ENCODE results near the gene ITPK1. TPM values are rescaled to one million over a fixed set of nuclear protein-coding genes. Genes with fewer than 3 reads are reported as not detected.

ITPK1 gene
- total and polyA plus RNA-seq, 10 of the 15 experiments (the other 5 are each of a cell fraction or from before 2014, with no cell fraction given), result 1.3 to 73.2 (median 27.0) TPM

DNA sequence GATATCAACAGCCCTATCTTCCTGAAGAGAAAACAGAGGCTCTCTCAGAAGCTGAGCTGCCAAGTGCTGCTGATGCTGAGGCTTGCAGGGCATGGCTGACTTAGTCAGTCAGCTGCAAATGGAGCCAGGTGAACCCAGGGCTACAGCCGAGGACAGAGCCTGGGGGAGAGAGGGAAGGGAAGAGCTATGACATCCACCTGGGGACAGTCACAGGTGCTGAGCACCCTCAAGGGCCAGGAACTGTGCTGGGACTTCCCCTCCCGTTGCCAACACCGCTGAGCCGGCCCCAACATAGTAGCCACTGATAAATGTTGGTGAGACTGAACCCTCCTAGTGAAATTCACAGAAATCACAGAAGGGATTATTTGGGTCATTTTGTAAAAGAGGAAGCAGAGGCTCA, 199.5 kb downstream of the ITPK1 start:
- no peak overlapping the region for H3K4me2 ChIP-seq (ENCODE audit: control insufficient read depth, insufficient read depth)
- in situ Hi-C loops (cut with MboI) (no loop called here), intact Hi-C loops (cut with micrococcal nuclease; ENCODE audit: unreplicated experiment) (no loop called here)
- no peaks in the 10 kb centered on the region for H3K79me2 ChIP-seq (ENCODE audit: control insufficient read depth, insufficient read depth, low read length)
- 28% methylated on average over 4 of the region's 4 CpGs for WGBS (ENCODE audit: insufficient coverage, insufficient replicate concordance, low lambda C conversion rate, missing lambda C conversion rate)
- ATAC-seq, result no peak
- H3K9me3 ChIP-seq (replicated peaks; ENCODE audit: control insufficient read depth, insufficient read depth, low read length), result no peaks in the 10 kb centered on the region; the same call in 2 of the 3 replicates
- no peaks in the 10 kb centered on the region for H4K20me1 ChIP-seq (ENCODE audit: control insufficient read depth, insufficient read depth)
- FAIRE-seq, result no peak
- POLR2A ChIA-PET, result interaction anchor here (0.6 kb wide), 1 partner anchor 173 kb away, joined by 3 read pairs; no protein-coding TSS in a partner anchor
- no peak overlapping the region for H3K9ac ChIP-seq (ENCODE audit: control insufficient read depth, insufficient read depth, low read length)
- BruUV-seq (replicated peaks), result no TSS peak
- no peaks in the 10 kb centered on the region for H3K36me3 ChIP-seq (ENCODE audit: control insufficient read depth in 2 of 2, insufficient read depth in 2 of 2, low read length in 1 of 2)
- CTCF ChIA-PET, result no interaction called here
- H3K27me3 ChIP-seq (replicated peaks in 1 of 2; ENCODE audit: control insufficient read depth in 2 of 2, insufficient read depth in 2 of 2, low read length in 1 of 2), result no peaks in the 10 kb centered on the region
- H3K4me3 ChIP-seq, result no peak overlapping the region
- SMC1A ChIA-PET (ENCODE audit: uncharacterized antibody, unreplicated experiment), result no interaction called here
- RAD21 ChIA-PET (ENCODE audit: unreplicated experiment), result no interaction called here
- TF ChIP-seq ASH2L (IDR thresholded peaks at IDR 0.05; ENCODE audit: borderline replicate concordance, low read depth), result no peak
- TF ChIP-seq, protein P1, sequence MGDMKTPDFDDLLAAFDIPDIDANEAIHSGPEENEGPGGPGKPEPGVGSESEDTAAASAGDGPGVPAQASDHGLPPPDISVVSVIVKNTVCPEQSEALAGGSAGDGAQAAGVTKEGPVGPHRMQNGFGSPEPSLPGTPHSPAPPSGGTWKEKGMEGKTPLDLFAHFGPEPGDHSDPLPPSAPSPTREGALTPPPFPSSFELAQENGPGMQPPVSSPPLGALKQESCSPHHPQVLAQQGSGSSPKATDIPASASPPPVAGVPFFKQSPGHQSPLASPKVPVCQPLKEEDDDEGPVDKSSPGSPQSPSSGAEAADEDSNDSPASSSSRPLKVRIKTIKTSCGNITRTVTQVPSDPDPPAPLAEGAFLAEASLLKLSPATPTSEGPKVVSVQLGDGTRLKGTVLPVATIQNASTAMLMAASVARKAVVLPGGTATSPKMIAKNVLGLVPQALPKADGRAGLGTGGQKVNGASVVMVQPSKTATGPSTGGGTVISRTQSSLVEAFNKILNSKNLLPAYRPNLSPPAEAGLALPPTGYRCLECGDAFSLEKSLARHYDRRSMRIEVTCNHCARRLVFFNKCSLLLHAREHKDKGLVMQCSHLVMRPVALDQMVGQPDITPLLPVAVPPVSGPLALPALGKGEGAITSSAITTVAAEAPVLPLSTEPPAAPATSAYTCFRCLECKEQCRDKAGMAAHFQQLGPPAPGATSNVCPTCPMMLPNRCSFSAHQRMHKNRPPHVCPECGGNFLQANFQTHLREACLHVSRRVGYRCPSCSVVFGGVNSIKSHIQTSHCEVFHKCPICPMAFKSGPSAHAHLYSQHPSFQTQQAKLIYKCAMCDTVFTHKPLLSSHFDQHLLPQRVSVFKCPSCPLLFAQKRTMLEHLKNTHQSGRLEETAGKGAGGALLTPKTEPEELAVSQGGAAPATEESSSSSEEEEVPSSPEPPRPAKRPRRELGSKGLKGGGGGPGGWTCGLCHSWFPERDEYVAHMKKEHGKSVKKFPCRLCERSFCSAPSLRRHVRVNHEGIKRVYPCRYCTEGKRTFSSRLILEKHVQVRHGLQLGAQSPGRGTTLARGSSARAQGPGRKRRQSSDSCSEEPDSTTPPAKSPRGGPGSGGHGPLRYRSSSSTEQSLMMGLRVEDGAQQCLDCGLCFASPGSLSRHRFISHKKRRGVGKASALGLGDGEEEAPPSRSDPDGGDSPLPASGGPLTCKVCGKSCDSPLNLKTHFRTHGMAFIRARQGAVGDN (IDR thresholded peaks at IDR 0.05), result no peak
- no peak for TF ChIP-seq ZNF274 (IDR thresholded peaks at IDR 0.05; ENCODE audit: insufficient read depth, insufficient read length)
- TF ChIP-seq, protein P2, sequence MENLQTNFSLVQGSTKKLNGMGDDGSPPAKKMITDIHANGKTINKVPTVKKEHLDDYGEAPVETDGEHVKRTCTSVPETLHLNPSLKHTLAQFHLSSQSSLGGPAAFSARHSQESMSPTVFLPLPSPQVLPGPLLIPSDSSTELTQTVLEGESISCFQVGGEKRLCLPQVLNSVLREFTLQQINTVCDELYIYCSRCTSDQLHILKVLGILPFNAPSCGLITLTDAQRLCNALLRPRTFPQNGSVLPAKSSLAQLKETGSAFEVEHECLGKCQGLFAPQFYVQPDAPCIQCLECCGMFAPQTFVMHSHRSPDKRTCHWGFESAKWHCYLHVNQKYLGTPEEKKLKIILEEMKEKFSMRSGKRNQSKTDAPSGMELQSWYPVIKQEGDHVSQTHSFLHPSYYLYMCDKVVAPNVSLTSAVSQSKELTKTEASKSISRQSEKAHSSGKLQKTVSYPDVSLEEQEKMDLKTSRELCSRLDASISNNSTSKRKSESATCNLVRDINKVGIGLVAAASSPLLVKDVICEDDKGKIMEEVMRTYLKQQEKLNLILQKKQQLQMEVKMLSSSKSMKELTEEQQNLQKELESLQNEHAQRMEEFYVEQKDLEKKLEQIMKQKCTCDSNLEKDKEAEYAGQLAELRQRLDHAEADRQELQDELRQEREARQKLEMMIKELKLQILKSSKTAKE (IDR thresholded peaks at IDR 0.05; ENCODE audit: low read depth, poor library complexity, severe bottlenecking), result no peak
- no peak for TF ChIP-seq CBFB (IDR thresholded peaks at IDR 0.05; ENCODE audit: low read depth)
- no peak for TF ChIP-seq FOXK2 (IDR thresholded peaks at IDR 0.05)
- no peak for TF ChIP-seq BHLHE40 (IDR thresholded peaks at IDR 0.05; ENCODE audit: borderline replicate concordance in 1 of 2, low read depth in 2 of 2, low read length in 1 of 2)
- no peak for TF ChIP-seq EGR1 (IDR thresholded peaks at IDR 0.05; ENCODE audit: borderline replicate concordance in 1 of 2, low read depth in 2 of 2, low read length in 2 of 2)
- no peak for TF ChIP-seq JUND (IDR thresholded peaks at IDR 0.05; ENCODE audit: low read depth, low read length)
- TF ChIP-seq BMI1 (IDR thresholded peaks at IDR 0.05; ENCODE audit: borderline replicate concordance), result no peak
- no peak for TF ChIP-seq SIN3A (IDR thresholded peaks at IDR 0.05; ENCODE audit: low read depth, low read length)
- no peak for TF ChIP-seq ATF7 (IDR thresholded peaks at IDR 0.05; ENCODE audit: low read depth)
- TF ChIP-seq PML (IDR thresholded peaks at IDR 0.05; ENCODE audit: low read length), result no peak
- no peak for TF ChIP-seq TCF7 (IDR thresholded peaks at IDR 0.05; ENCODE audit: borderline replicate concordance)
- no peak for TF ChIP-seq NR2C2 (IDR thresholded peaks at IDR 0.05; ENCODE audit: borderline replicate concordance, control insufficient read depth, insufficient read length, low read depth)
- no peak for TF ChIP-seq IKZF2 (IDR thresholded peaks at IDR 0.05)
- TF ChIP-seq ZZZ3 (IDR thresholded peaks at IDR 0.05; ENCODE audit: control insufficient read depth, insufficient read length, low read depth), result no peak
- no peak for TF ChIP-seq KAT2A (conservative IDR thresholded peaks at IDR 0.05; ENCODE audit: control insufficient read depth, low read depth, low read length)
- H3K4me1 ChIP-seq (ENCODE audit: control insufficient read depth, insufficient read depth, low read length), result no peaks in the 10 kb centered on the region
- no peak overlapping the region for H3K27ac ChIP-seq (ENCODE audit: control insufficient read depth, insufficient read depth)
- no peak for DNase-seq (ENCODE audit: low read depth, low spot score)
- no peak overlapping the region for H2AFZ ChIP-seq (ENCODE audit: control insufficient read depth, low read depth, low read length)

Measured in GM12878 (cell line).